CD4-positive, alpha-beta T cell (primary cell): ENCODE data around the gene ZNF646. TPM values are rescaled to one million over a fixed set of nuclear protein-coding genes. Genes with fewer than 3 reads are reported as not detected.

Experiments
- ATAC-seq: fragments of 200-7000 bp; cut with Tn5 transposase; one replicate; pipeline ENCODE4 v1.10.0; 2022; ENCODE audit warnings: mild to moderate bottlenecking; ENCODE audit not compliant: poor library complexity
- CTCF ChIA-PET: fragments of 350-600 bp; sonication (Branson Sonifier 250); formaldehyde crosslinking; loops from one replicate; lab custom pipeline; 2021; ENCODE audit warnings: antibody characterized with exemption, inconsistent platforms; lab: Charles Lee
- POLR2A ChIA-PET: fragments of 350-600 bp; sonication (Branson Sonifier 250); formaldehyde crosslinking; loops from one replicate; lab custom pipeline; 2021; ENCODE audit warnings: antibody characterized with exemption, inconsistent platforms; lab: Charles Lee
- DNase-seq, 14 experiments: peaks; one replicate each; pipeline ENCODE4 v3.0.0-alpha.2; 2013 to 2020; ENCODE audit warnings: mixed read lengths in 2 of 14
- H3K27ac ChIP-seq, 2 donors: one replicate each; pipeline versions ENCODE4 v1.5.1 to v1.7.0; 2013; ENCODE audit warnings: low read length in 2 of 2, low read depth in 1 of 2, mild to moderate bottlenecking in 1 of 2
- H3K27me3 ChIP-seq, 2 experiments: 1 replicate in 1 of 2; 2 replicates in 1 of 2; pipeline versions ENCODE4 v1.6.1 to v1.7.0; 2013; ENCODE audit warnings: low read length in 2 of 2, control low read depth in 1 of 2, mild to moderate bottlenecking in 1 of 2, moderate library complexity in 1 of 2; ENCODE audit not compliant: insufficient read depth in 2 of 2, control insufficient read depth in 1 of 2
- H3K36me3 ChIP-seq: one replicate; pipeline ENCODE4 v1.6.1; 2013; ENCODE audit warnings: low read length, control low read depth; ENCODE audit not compliant: insufficient read depth
- H3K4me1 ChIP-seq: one replicate; pipeline ENCODE4 v1.6.1; 2013; ENCODE audit warnings: low read length, control low read depth; ENCODE audit not compliant: insufficient read depth
- H3K4me3 ChIP-seq: one replicate; pipeline ENCODE4 v1.5.1; 2013; ENCODE audit warnings: mild to moderate bottlenecking, low read length, moderate library complexity
- H3K9me3 ChIP-seq, 2 experiments: 1 replicate in 1 of 2; 2 replicates in 1 of 2; pipeline versions ENCODE4 v1.6.1 to v1.7.0; 2013; ENCODE audit warnings: low read length in 2 of 2, mild to moderate bottlenecking in 2 of 2, control low read depth in 1 of 2, moderate library complexity in 1 of 2; ENCODE audit not compliant: control insufficient read depth in 1 of 2, insufficient read depth in 1 of 2
- H3K27ac Mint-ChIP-seq: one replicate; pipeline ENCODE4 v1.8.0; 2020; ENCODE audit warnings: mixed read lengths
- H3K27me3 Mint-ChIP-seq: one replicate; pipeline ENCODE4 v1.8.0; 2021; ENCODE audit warnings: mixed read lengths
- H3K36me3 Mint-ChIP-seq: one replicate; pipeline ENCODE4 v1.8.0; 2021; ENCODE audit warnings: low read depth, mixed read lengths
- H3K4me1 Mint-ChIP-seq: one replicate; pipeline ENCODE4 v1.8.0; 2021; ENCODE audit warnings: low read depth, mixed read lengths
- H3K4me3 Mint-ChIP-seq: one replicate; pipeline ENCODE4 v1.8.0; 2020; ENCODE audit warnings: mild to moderate bottlenecking, mixed read lengths
- H3K9me3 Mint-ChIP-seq: one replicate; pipeline ENCODE4 v1.8.0; 2020; ENCODE audit warnings: mixed read lengths
- intact Hi-C, 2 experiments: fragments of 100-400 bp; cut with DNase I in 1 of 2; cut with micrococcal nuclease in 1 of 2; formaldehyde crosslinking; loops; one replicate each; pipeline versions ENCODE4 v1.15.1 to v1.9.0; 2023 to 2025; cut with DNase I, micrococcal nuclease
- total RNA-seq, 174 experiments: library from RNA in 2 of 174; stranded (reverse) in 2 of 174; gene quantifications; one replicate each; pipeline ENCODE4 v1.2.3 and lab custom pipeline; 2021 to 2026
- TF ChIP-seq, protein P1 (sequence below): fragments of 200-600 bp; IDR thresholded peaks from one replicate; pipeline ENCODE4 v1.8.0; 2022; ENCODE audit warnings: antibody characterized with exemption, mild to moderate bottlenecking

ZNF646 gene
- total RNA-seq, 2 experiments from 2014 or later, result 14.3 to 16.6 TPM

DNA sequence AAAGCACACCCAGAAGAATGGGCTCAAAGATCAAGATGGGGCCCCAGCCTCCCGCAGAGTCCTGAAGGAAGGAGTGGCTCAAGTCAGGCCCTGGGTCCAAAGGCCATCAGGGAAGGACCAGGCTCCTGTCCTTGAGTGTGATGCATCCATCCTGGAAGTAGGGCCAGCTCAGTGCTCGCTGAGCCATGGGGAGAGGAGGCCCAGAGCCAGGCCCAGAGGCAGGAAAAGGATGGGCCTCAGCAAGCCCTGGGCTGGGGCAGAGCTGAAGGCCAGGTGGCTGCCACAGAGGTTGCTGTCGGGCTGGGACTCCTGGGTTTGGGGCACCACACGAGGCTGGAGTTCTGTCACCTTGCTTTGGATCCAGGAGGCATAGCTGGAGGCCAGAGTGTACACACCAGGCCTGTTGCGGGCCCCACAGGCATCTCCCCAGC lies 57.6 kb downstream of the ZNF646 start:
- Mint-ChIP-seq H3K4me1 (no peaks in the 10 kb centered on the region), H3K9me3 (no peaks in the 10 kb centered on the region), H3K4me3 (no peak overlapping the region), H3K27me3 (no peaks in the 10 kb centered on the region), H3K27ac (no peak overlapping the region), H3K36me3 (peaks cover 57% of the 10 kb centered on the region)
- intact Hi-C loops, result no loop called here
- Histone ChIP-seq H3K27ac (no peak overlapping the region), H3K4me3 (no peak overlapping the region), H3K9me3 (no peaks in the 10 kb centered on the region), H3K27me3 (no peaks in the 10 kb centered on the region), H3K4me1 (peaks cover 17% of the 10 kb centered on the region), H3K36me3 (peaks cover 53% of the 10 kb centered on the region)
- ATAC-seq (no peak), DNase-seq (no peak)
- TF ChIP-seq, protein P1, sequence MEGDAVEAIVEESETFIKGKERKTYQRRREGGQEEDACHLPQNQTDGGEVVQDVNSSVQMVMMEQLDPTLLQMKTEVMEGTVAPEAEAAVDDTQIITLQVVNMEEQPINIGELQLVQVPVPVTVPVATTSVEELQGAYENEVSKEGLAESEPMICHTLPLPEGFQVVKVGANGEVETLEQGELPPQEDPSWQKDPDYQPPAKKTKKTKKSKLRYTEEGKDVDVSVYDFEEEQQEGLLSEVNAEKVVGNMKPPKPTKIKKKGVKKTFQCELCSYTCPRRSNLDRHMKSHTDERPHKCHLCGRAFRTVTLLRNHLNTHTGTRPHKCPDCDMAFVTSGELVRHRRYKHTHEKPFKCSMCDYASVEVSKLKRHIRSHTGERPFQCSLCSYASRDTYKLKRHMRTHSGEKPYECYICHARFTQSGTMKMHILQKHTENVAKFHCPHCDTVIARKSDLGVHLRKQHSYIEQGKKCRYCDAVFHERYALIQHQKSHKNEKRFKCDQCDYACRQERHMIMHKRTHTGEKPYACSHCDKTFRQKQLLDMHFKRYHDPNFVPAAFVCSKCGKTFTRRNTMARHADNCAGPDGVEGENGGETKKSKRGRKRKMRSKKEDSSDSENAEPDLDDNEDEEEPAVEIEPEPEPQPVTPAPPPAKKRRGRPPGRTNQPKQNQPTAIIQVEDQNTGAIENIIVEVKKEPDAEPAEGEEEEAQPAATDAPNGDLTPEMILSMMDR, result no peak
- ChIA-PET POLR2A (interaction anchor here (1.5 kb wide), 1 partner anchor 10 kb away, joined by 7 read pairs; no protein-coding TSS in a partner anchor), CTCF (no interaction called here)

DNA sequence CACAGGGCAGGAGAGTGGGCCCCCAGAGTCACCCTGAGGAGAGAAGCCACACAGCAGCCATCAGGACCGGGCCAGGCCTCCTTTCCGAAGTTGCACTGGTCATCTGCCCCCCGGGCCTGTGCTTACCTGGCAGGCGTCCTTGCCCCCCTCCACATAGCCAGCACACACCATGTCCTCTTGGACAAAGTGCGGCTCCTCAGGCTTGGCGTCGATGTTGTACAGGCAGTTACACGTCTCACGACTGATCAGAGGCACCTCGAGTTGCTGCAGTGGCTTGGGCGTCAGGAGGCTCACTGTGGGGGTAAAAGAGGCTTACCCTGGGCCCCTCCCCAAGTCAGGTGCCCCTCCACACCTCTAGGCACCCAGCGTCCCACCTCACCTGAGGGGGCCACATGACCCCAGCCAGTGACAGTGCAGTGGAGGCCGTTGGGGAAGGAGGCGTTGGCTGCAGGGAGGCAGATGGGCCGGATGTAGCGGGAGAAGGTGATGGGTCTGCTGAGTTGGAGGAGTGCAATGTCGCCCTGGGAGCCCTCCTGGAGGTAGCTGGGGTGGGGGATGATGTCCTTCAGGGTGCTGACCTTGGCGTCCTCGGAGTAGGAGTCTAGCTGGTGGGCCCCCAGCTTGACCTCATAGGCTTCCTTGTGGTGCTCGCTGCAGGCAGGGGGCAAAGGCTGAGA lies 58.2 kb downstream of the ZNF646 start:
- ChIA-PET CTCF (no interaction called here), POLR2A (interaction anchor here (0.8 kb wide), 1 partner anchor 9 kb away, joined by 5 read pairs; no protein-coding TSS in a partner anchor)
- TF ChIP-seq, protein P1, result no peak
- no peaks in the 10 kb centered on the region for H3K9me3 Mint-ChIP-seq
- intact Hi-C loops, result no loop called here
- no peaks in the 10 kb centered on the region for H3K4me1 Mint-ChIP-seq
- ATAC-seq (peak; percentile 15), DNase-seq (no peak)
- Histone ChIP-seq H3K4me3 (no peak overlapping the region), H3K36me3 (peaks cover 48% of the 10 kb centered on the region), H3K27ac (no peak overlapping the region), H3K9me3 (no peaks in the 10 kb centered on the region), H3K4me1 (peaks cover 17% of the 10 kb centered on the region), H3K27me3 (no peaks in the 10 kb centered on the region)
- peaks cover 52% of the 10 kb centered on the region for H3K36me3 Mint-ChIP-seq
- no peaks in the 10 kb centered on the region for H3K27me3 Mint-ChIP-seq
- H3K27ac Mint-ChIP-seq, result peak overlapping the region; percentile 44
- H3K4me3 Mint-ChIP-seq, result no peak overlapping the region

DNA sequence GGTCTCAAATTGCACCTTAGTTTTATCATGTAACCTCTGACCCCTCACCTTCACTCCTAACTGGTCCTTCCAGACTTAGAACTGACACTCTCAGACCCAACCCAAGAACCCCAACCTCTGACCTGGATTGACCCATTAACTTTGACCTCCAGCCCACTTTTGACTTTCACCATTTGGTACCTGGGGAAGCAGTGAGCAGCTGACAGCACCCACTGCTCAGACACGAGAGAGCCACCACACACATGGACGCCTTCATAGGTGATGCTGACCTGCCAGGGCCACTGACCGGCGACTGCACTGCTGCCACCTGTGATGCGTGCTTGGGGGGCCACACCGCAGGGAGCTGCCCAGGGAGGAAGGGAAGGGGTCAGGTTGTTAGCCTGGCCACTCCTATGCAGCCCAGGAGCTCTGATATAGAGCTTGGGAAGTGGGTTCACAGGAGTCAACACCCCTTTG lies 58.9 kb downstream of the ZNF646 start:
- Histone ChIP-seq H3K4me1 (peaks cover 13% of the 10 kb centered on the region), H3K36me3 (peaks cover 41% of the 10 kb centered on the region), H3K27me3 (no peaks in the 10 kb centered on the region), H3K9me3 (no peaks in the 10 kb centered on the region), H3K27ac (no peak overlapping the region), H3K4me3 (no peak overlapping the region)
- Mint-ChIP-seq H3K27me3 (no peaks in the 10 kb centered on the region), H3K36me3 (peaks cover 45% of the 10 kb centered on the region), H3K27ac (peak overlapping the region; percentile 44), H3K4me1 (no peaks in the 10 kb centered on the region), H3K4me3 (no peak overlapping the region), H3K9me3 (no peaks in the 10 kb centered on the region)
- TF ChIP-seq, protein P1, result no peak
- ChIA-PET POLR2A (interaction anchor here (0.8 kb wide), 1 partner anchor 9 kb away, joined by 5 read pairs; no protein-coding TSS in a partner anchor), CTCF (no interaction called here)
- ATAC-seq, result no peak
- intact Hi-C loops, result no loop called here
- no peak for DNase-seq

Other genes starting within 250 kb of the ZNF646 start
- 10 to 100 TPM; 17.8 to 19.1 TPM for gene BCL7C, start 180.3 kb upstream of the ZNF646 start, total RNA-seq
- gene CTF1, start 177.8 kb upstream of the ZNF646 start, total RNA-seq, result under 1 TPM in 1 of 2 experiments, not detected in 1; 0.20 TPM
- 1 to 10 TPM; 7.5 to 8.9 TPM for gene FBXL19, start 150.8 kb upstream of the ZNF646 start, total RNA-seq
- 1 to 10 TPM; 3.0 to 4.5 TPM for gene ORAI3, start 125.4 kb upstream of the ZNF646 start, total RNA-seq
- 10 to 100 TPM; 40.1 to 41.2 TPM for gene SETD1A, start 116.7 kb upstream of the ZNF646 start, total RNA-seq
- under 1 TPM in 1 of 2 experiments, not detected in 1; 0.11 TPM for gene HSD3B7, start 89.2 kb upstream of the ZNF646 start, total RNA-seq
- gene STX1B, start 63.8 kb upstream of the ZNF646 start, total RNA-seq, result 1 to 10 TPM; 2.9 to 3.1 TPM
- 10 to 100 TPM; 54.1 to 55.2 TPM for gene STX4, start 40.9 kb upstream of the ZNF646 start, total RNA-seq
- 1 to 10 TPM; 4.5 to 6.0 TPM for gene ZNF668, start 182 bp upstream of the ZNF646 start, total RNA-seq
- gene PRSS53, start 14.5 kb downstream of the ZNF646 start, total RNA-seq, result 1 to 10 TPM; 3.5 to 3.9 TPM
- 10 to 100 TPM; 19.0 to 19.2 TPM for gene VKORC1, start 20.4 kb downstream of the ZNF646 start, total RNA-seq
- 1 to 10 TPM; 4.3 to 5.8 TPM for gene BCKDK, start 34.0 kb downstream of the ZNF646 start, total RNA-seq
- 100 to 1,000 TPM; 114 to 124 TPM for gene KAT8, start 43.2 kb downstream of the ZNF646 start, total RNA-seq
- gene PRSS8, start 61.3 kb downstream of the ZNF646 start, total RNA-seq, result not detected
- gene PRSS36, start 75.6 kb downstream of the ZNF646 start, total RNA-seq, result under 1 TPM; 0.33 to 0.56 TPM
- 100 to 1,000 TPM; 699 to 733 TPM for gene FUS, start 105.7 kb downstream of the ZNF646 start, total RNA-seq
- 1 to 10 TPM; 8.1 to 8.5 TPM for gene PYCARD, start 128.3 kb downstream of the ZNF646 start, total RNA-seq
- gene TRIM72, start 139.7 kb downstream of the ZNF646 start, total RNA-seq, result under 1 TPM in 1 of 2 experiments, not detected in 1; 0.17 TPM
- not detected for gene PYDC1, start 142.7 kb downstream of the ZNF646 start, total RNA-seq
- gene ITGAM, start 185.6 kb downstream of the ZNF646 start, total RNA-seq, result 1 to 10 TPM; 1.8 to 4.3 TPM